Neural cell (in vitro differentiated cells): Measurements from ENCODE around the gene CCDC179. TPM values are rescaled to one million over a fixed set of nuclear protein-coding genes. Genes with fewer than 3 reads are reported as not detected.

Source experiments
- H2AFZ ChIP-seq: fragments of 200-600, 300-800 bp; sonication (generic), shearing (Covaris generic); 2 replicates; pipeline ENCODE4 v1.6.0; 2014; ENCODE audit warnings: low read depth, mild to moderate bottlenecking, antibody characterized with exemption, low read length, moderate library complexity
- H3F3A ChIP-seq: fragments of 200-600 bp; shearing (Covaris generic); 2 replicates; pipeline ENCODE4 v1.6.1; 2016; ENCODE audit warnings: mild to moderate bottlenecking, moderate library complexity, mixed read lengths, antibody characterized with exemption, low read length; ENCODE audit not compliant: insufficient read depth, poor library complexity, severe bottlenecking
- H3K27ac ChIP-seq: fragments of 200-600, 300-800 bp; sonication (generic), shearing (Covaris generic); 2 replicates; pipeline ENCODE4 v1.5.1; 2014; ENCODE audit warnings: mild to moderate bottlenecking, low read length, moderate library complexity
- H3K27me3 ChIP-seq: fragments of 300-800, 200-600 bp; sonication (generic), shearing (Covaris generic); 2 replicates; pipeline ENCODE4 v1.6.0; 2014; ENCODE audit warnings: mild to moderate bottlenecking, low read depth, low read length, moderate library complexity; ENCODE audit not compliant: insufficient read depth
- H3K36me3 ChIP-seq: fragments of 300-800, 200-600 bp; sonication (generic), shearing (Covaris generic); 2 replicates; pipeline ENCODE4 v1.5.1; 2014; ENCODE audit warnings: mild to moderate bottlenecking, antibody characterized with exemption, low read length, moderate library complexity; ENCODE audit not compliant: insufficient read depth
- H3K4me2 ChIP-seq: fragments of 300-800, 200-600 bp; sonication (generic), shearing (Covaris generic); 2 replicates; pipeline ENCODE4 v1.6.0; 2014; ENCODE audit warnings: mild to moderate bottlenecking, low read length
- H3K4me3 ChIP-seq: fragments of 300-800, 200-600 bp; sonication (generic), shearing (Covaris generic); 2 replicates; pipeline ENCODE4 v1.5.1; 2014; ENCODE audit warnings: mild to moderate bottlenecking, low read length, moderate library complexity
- H3K79me2 ChIP-seq: fragments of 200-600 bp; shearing (Covaris generic); replicated peaks from 2 replicates; pipeline ENCODE4 v1.6.0; 2014; ENCODE audit warnings: mild to moderate bottlenecking, low read length, moderate library complexity; ENCODE audit not compliant: insufficient read depth
- H3K9ac ChIP-seq: fragments of 300-800, 200-600 bp; sonication (generic), shearing (Covaris generic); 2 replicates; pipeline ENCODE4 v1.6.1; 2016; ENCODE audit warnings: mild to moderate bottlenecking, low read length, mixed read lengths
- H3K9me2 ChIP-seq: fragments of 200-600 bp; shearing (Covaris generic); 2 replicates; pipeline ENCODE4 v1.6.1; 2016; ENCODE audit warnings: mild to moderate bottlenecking, low read length, mixed read lengths; ENCODE audit not compliant: insufficient read depth
- H3K9me3 ChIP-seq: fragments of 200-600, 300-800 bp; sonication (generic), shearing (Covaris generic); 2 replicates; pipeline ENCODE4 v1.6.1; 2016; ENCODE audit warnings: mild to moderate bottlenecking, mixed run types, low read length, moderate library complexity, mixed read lengths
- H4K20me1 ChIP-seq: fragments of 200-600 bp; shearing (Covaris generic); 2 replicates; pipeline ENCODE4 v1.6.1; 2016; ENCODE audit warnings: mild to moderate bottlenecking, mixed run types; ENCODE audit not compliant: insufficient read depth
- CTCF ChIP-seq: fragments of 450-650 bp; IDR thresholded peaks from 2 replicates; pipeline ENCODE4 v1.5.1; 2014; ENCODE audit warnings: antibody characterized with exemption, mild to moderate bottlenecking, moderate library complexity; ENCODE audit not compliant: poor library complexity, severe bottlenecking
- EP300 ChIP-seq: fragments of 450-650 bp; conservative IDR thresholded peaks from 2 replicates; pipeline ENCODE4 v1.6.1; 2014; ENCODE audit warnings: antibody characterized with exemption, mild to moderate bottlenecking, moderate library complexity; ENCODE audit not compliant: poor library complexity, severe bottlenecking
- EZH2 ChIP-seq: fragments of 200-600, 300-800 bp; shearing (Covaris generic), sonication (generic); IDR thresholded peaks from 2 replicates; pipeline ENCODE4 v1.6.1; 2014; ENCODE audit warnings: antibody characterized with exemption, low read length, borderline replicate concordance, mild to moderate bottlenecking; ENCODE audit not compliant: insufficient read depth, poor library complexity, severe bottlenecking
- MXI1 ChIP-seq: fragments of 450-650 bp; conservative IDR thresholded peaks from 2 replicates; pipeline ENCODE4 v1.6.1; 2014; ENCODE audit warnings: antibody characterized with exemption, mild to moderate bottlenecking; ENCODE audit not compliant: poor library complexity, severe bottlenecking
- POLR2AphosphoS5 ChIP-seq: IDR thresholded peaks from 2 replicates; pipeline ENCODE4 v1.6.1; 2012
- RAD21 ChIP-seq: fragments of 450-650 bp; conservative IDR thresholded peaks from 2 replicates; pipeline ENCODE4 v1.6.1; 2014; ENCODE audit warnings: antibody characterized with exemption, mild to moderate bottlenecking, moderate library complexity
- REST ChIP-seq: IDR thresholded peaks from 2 replicates; pipeline ENCODE4 v1.6.1; 2012; ENCODE audit warnings: borderline replicate concordance
- SMC3 ChIP-seq: fragments of 450-650 bp; conservative IDR thresholded peaks from 2 replicates; pipeline ENCODE4 v1.6.1; 2014; ENCODE audit warnings: antibody characterized with exemption, mild to moderate bottlenecking, moderate library complexity; ENCODE audit not compliant: poor library complexity
- TAF1 ChIP-seq: IDR thresholded peaks from 2 replicates; pipeline ENCODE4 v1.6.1; 2012; ENCODE audit warnings: low read depth
- polyA plus RNA-seq: library from polyadenylated mRNA; depleted of rRNA; stranded (reverse); fragments of >200 nt; gene quantifications from 2 replicates; pipeline ENCODE4 v1.2.3, GENCODE V29; 2014

The CCDC179 gene
- polyA plus RNA-seq, 1 donor from 2014 or later = not detected

GRCh38 chr11:22890227-22890626 lies 30.0 kb upstream of the CCDC179 start:
- Histone ChIP-seq H2AFZ (no peak overlapping the region), H3K4me2 (no peak overlapping the region), H3K9ac (no peak overlapping the region), H3K9me3 (no peaks in the 10 kb centered on the region), H4K20me1 (no peaks in the 10 kb centered on the region), H3K36me3 (no peaks in the 10 kb centered on the region), H3K79me2 (no peaks in the 10 kb centered on the region), H3K27me3 (no peaks in the 10 kb centered on the region), H3K4me3 (no peak overlapping the region), H3K9me2 (no peaks in the 10 kb centered on the region), H3K27ac (no peak overlapping the region), H3F3A (no peaks in the 10 kb centered on the region)
- no peak for TF ChIP-seq EZH2

GRCh38 chr11:22884217-22884616 lies 23.9 kb upstream of the CCDC179 start:
- H3K9me3 ChIP-seq = no peaks in the 10 kb centered on the region
- H3K27me3 ChIP-seq = no peaks in the 10 kb centered on the region
- H3K9me2 ChIP-seq = no peaks in the 10 kb centered on the region
- H3F3A ChIP-seq = no peaks in the 10 kb centered on the region
- no peaks in the 10 kb centered on the region for H3K36me3 ChIP-seq
- no peak overlapping the region for H3K27ac ChIP-seq
- H3K9ac ChIP-seq = no peak overlapping the region
- H2AFZ ChIP-seq = no peak overlapping the region
- H4K20me1 ChIP-seq = no peaks in the 10 kb centered on the region
- H3K4me3 ChIP-seq = no peak overlapping the region
- no peak overlapping the region for H3K4me2 ChIP-seq
- TF ChIP-seq REST = no peak
- no peak for TF ChIP-seq POLR2AphosphoS5
- TF ChIP-seq MXI1 = no peak
- no peak for TF ChIP-seq CTCF
- TF ChIP-seq TAF1 = no peak
- no peak for TF ChIP-seq RAD21
- TF ChIP-seq SMC3 = no peak
- no peak for TF ChIP-seq EZH2
- no peak for TF ChIP-seq EP300
- no peaks in the 10 kb centered on the region for H3K79me2 ChIP-seq

- H3K4me2 ChIP-seq = no peak overlapping the region
- H3K4me3 ChIP-seq = no peak overlapping the region
- TF ChIP-seq REST (no peak), EP300 (no peak), MXI1 (no peak), TAF1 (no peak), SMC3 (no peak), RAD21 (no peak), EZH2 (no peak), CTCF (no peak), POLR2AphosphoS5 (no peak)
- no peaks in the 10 kb centered on the region for H3K9me2 ChIP-seq
- no peaks in the 10 kb centered on the region for H3K79me2 ChIP-seq
- no peak overlapping the region for H3K9ac ChIP-seq
- H2AFZ ChIP-seq = no peak overlapping the region
- no peaks in the 10 kb centered on the region for H3F3A ChIP-seq
- H3K36me3 ChIP-seq = no peaks in the 10 kb centered on the region
- H3K27me3 ChIP-seq = no peaks in the 10 kb centered on the region
- H3K9me3 ChIP-seq = no peaks in the 10 kb centered on the region
- no peak overlapping the region for H3K27ac ChIP-seq
- no peaks in the 10 kb centered on the region for H4K20me1 ChIP-seq
These were observed 19.4 kb upstream of the CCDC179 start for GRCh38 chr11:22879630-22880029.
